IMR-90 (cell line): ENCODE measurements around the gene CLCNKA. TPM values are rescaled to one million over a fixed set of nuclear protein-coding genes. Genes with fewer than 3 reads are reported as not detected.

ENCODE experiments used
- ATAC-seq: fragments of 200-7000 bp; cut with Tn5 transposase; 2 replicates; pipeline ENCODE4 v1.9.1; 2020; ENCODE audit warnings: low read depth, mild to moderate bottlenecking, moderate library complexity
- BruUV-seq: library from RNA; stranded (reverse); fragments of 400-500 nt; replicated peaks from 2 replicates; lab custom pipeline; 2021; lab: Mats Ljungman, UMichigan
- CTCF ChIA-PET: fragments of 300-600 bp; formaldehyde crosslinking; extraction: SDS; loops from one replicate; lab custom pipeline; 2021; ENCODE audit warnings: antibody characterized with exemption; lab: Yijun Ruan, JAX
- POLR2A ChIA-PET: fragments of 300-600 bp; sonication (Branson Sonifier 250); formaldehyde crosslinking; loops from one replicate; lab custom pipeline; 2022; ENCODE audit warnings: antibody characterized with exemption; ENCODE audit not compliant: unreplicated experiment; lab: Charles Lee
- DNase-seq: peaks from one replicate; pipeline ENCODE4 v3.0.0; 2013
- H2AFZ ChIP-seq: replicated peaks from 2 replicates; pipeline ENCODE3; 2013; ENCODE audit warnings: low read length, mild to moderate bottlenecking; ENCODE audit not compliant: poor library complexity
- H2AK5ac ChIP-seq: 2 replicates; pipeline ENCODE4 v1.6.1; 2013; ENCODE audit warnings: low read depth, low read length, inconsistent platforms
- H2AK9ac ChIP-seq: replicated peaks from 2 replicates; pipeline ENCODE3; 2013; ENCODE audit warnings: mild to moderate bottlenecking, low read depth, low read length, moderate library complexity; ENCODE audit not compliant: poor library complexity
- H2BK120ac ChIP-seq: 2 replicates; pipeline ENCODE4 v1.6.1; 2013; ENCODE audit warnings: low read depth, low read length, inconsistent platforms
- H2BK15ac ChIP-seq: 3 replicates; pipeline ENCODE4 v1.6.1; 2013; ENCODE audit warnings: low read depth, low read length, inconsistent platforms
- H2BK20ac ChIP-seq: 2 replicates; pipeline ENCODE4 v1.6.1; 2013; ENCODE audit warnings: low read depth, mild to moderate bottlenecking, inconsistent platforms, low read length, moderate library complexity
- H2BK5ac ChIP-seq: 2 replicates; pipeline ENCODE4 v1.6.1; 2013; ENCODE audit warnings: mild to moderate bottlenecking, low read depth, low read length, inconsistent platforms; ENCODE audit not compliant: poor library complexity, severe bottlenecking
- H3K14ac ChIP-seq: replicated peaks from 2 replicates; pipeline ENCODE4 v1.6.1; 2013; ENCODE audit warnings: low read depth, low read length, inconsistent platforms
- H3K18ac ChIP-seq: 2 replicates; pipeline ENCODE4 v1.6.1; 2013; ENCODE audit warnings: low read depth, low read length, control low read depth
- H3K23ac ChIP-seq: 2 replicates; pipeline ENCODE4 v1.6.1; 2013; ENCODE audit warnings: low read depth, low read length, inconsistent platforms
- H3K27ac ChIP-seq: 2 replicates; pipeline ENCODE4 v1.5.1; 2013; ENCODE audit warnings: mild to moderate bottlenecking, control low read depth, low read length; ENCODE audit not compliant: insufficient read depth
- H3K27me3 ChIP-seq: 2 replicates; pipeline ENCODE4 v1.6.1; 2013; ENCODE audit warnings: low read length; ENCODE audit not compliant: control insufficient read depth, insufficient read depth
- H3K36me3 ChIP-seq: 2 replicates; pipeline ENCODE4 v1.6.1; 2013; ENCODE audit warnings: low read length, mixed read lengths; ENCODE audit not compliant: control insufficient read depth, insufficient read depth
- H3K4ac ChIP-seq: 2 replicates; pipeline ENCODE4 v1.6.1; 2013; ENCODE audit warnings: low read depth, low read length, inconsistent platforms
- H3K4me1 ChIP-seq: 2 replicates; pipeline ENCODE4 v1.6.1; 2013; ENCODE audit warnings: low read length, mixed read lengths; ENCODE audit not compliant: control insufficient read depth, insufficient read depth
- H3K4me2 ChIP-seq: 2 replicates; pipeline ENCODE4 v1.6.1; 2013; ENCODE audit warnings: low read depth, mild to moderate bottlenecking, control low read depth, low read length, moderate library complexity
- H3K4me3 ChIP-seq: 2 replicates; pipeline ENCODE4 v1.5.1; 2013; ENCODE audit warnings: low read depth, mild to moderate bottlenecking, control low read depth, low read length, moderate library complexity; ENCODE audit not compliant: insufficient read depth
- H3K56ac ChIP-seq: 2 replicates; pipeline ENCODE4 v1.6.1; 2013; ENCODE audit warnings: low read length, inconsistent platforms; ENCODE audit not compliant: insufficient read depth; ENCODE audit errors: extremely low read depth
- H3K79me1 ChIP-seq, 2 experiments: 2 replicates each; pipeline ENCODE4 v1.6.1; 2013; ENCODE audit warnings: low read length in 2 of 2, inconsistent platforms in 1 of 2, low read depth in 1 of 2
- H3K9ac ChIP-seq: 2 replicates; pipeline ENCODE4 v1.6.1; 2013; ENCODE audit warnings: low read depth, low read length, control low read depth
- H3K9me1 ChIP-seq: 2 replicates; pipeline ENCODE4 v1.6.1; 2013; ENCODE audit warnings: low read length, inconsistent platforms; ENCODE audit not compliant: insufficient read depth
- H3K9me3 ChIP-seq: 2 replicates; pipeline ENCODE4 v1.6.1; 2013; ENCODE audit warnings: low read length; ENCODE audit not compliant: control insufficient read depth, insufficient read depth
- H4K20me1 ChIP-seq: 2 replicates; pipeline ENCODE4 v1.6.1; 2013; ENCODE audit warnings: low read length, inconsistent platforms; ENCODE audit not compliant: insufficient read depth
- H4K5ac ChIP-seq: 2 replicates; pipeline ENCODE4 v1.6.1; 2013; ENCODE audit warnings: mild to moderate bottlenecking, low read depth, low read length, control low read depth
- H4K8ac ChIP-seq, 2 experiments: 2 replicates each; pipeline ENCODE4 v1.6.1; 2013; ENCODE audit warnings: low read depth in 2 of 2, low read length in 2 of 2, control low read depth in 1 of 2, inconsistent platforms in 1 of 2
- H4K91ac ChIP-seq: 2 replicates; pipeline ENCODE4 v1.6.1; 2013; ENCODE audit warnings: low read depth, low read length, inconsistent platforms; ENCODE audit not compliant: insufficient read depth
- FOS ChIP-seq: fragments of 150-350 bp; IDR thresholded peaks from 2 replicates; pipeline ENCODE4 v1.6.1; 2016; ENCODE audit warnings: low read depth, low read length
- MXI1 ChIP-seq: IDR thresholded peaks from 2 replicates; pipeline ENCODE4 v1.6.1; 2012; ENCODE audit warnings: low read depth, mild to moderate bottlenecking, low read length, moderate library complexity, borderline replicate concordance
- POLR2A ChIP-seq: IDR thresholded peaks from 2 replicates; pipeline ENCODE4 v1.6.1; 2012; ENCODE audit warnings: mild to moderate bottlenecking, low read depth, low read length
- USF2 ChIP-seq: fragments of 150-350 bp; IDR thresholded peaks from 2 replicates; pipeline ENCODE4 v1.6.1; 2017; ENCODE audit warnings: mild to moderate bottlenecking, antibody characterized with exemption, low read length, low read depth
- WGBS, 2 experiments: methylation state at CpG; one replicate each; pipeline versions ENCODE4 v1.1.5 to v1.1.7; 2013; ENCODE audit warnings: missing lambda C conversion rate in 2 of 2; ENCODE audit not compliant: insufficient read length in 1 of 2; ENCODE audit errors: extremely low coverage in 2 of 2; 5-methylcytosine and 5-hydroxymethylcytosine counted together
- dilution Hi-C: fragments of 300-500 bp; cut with HindIII; formaldehyde crosslinking; loops from one replicate; pipeline ENCODE4 v1.14.3; 2018; ENCODE audit warnings: low sequenced_read_pairs; ENCODE audit not compliant: unreplicated experiment
- in situ Hi-C: fragments of 300-500 bp; cut with MboI; formaldehyde crosslinking; loops from 3 replicates; pipeline ENCODE4 v1.14.3; 2019; ENCODE audit warnings: low sequenced_read_pairs, inconsistent platforms, mixed read lengths
- intact Hi-C: fragments of 100-400 bp; cut with micrococcal nuclease; formaldehyde crosslinking; loops from 2 replicates; pipeline ENCODE4 v1.10.0; 2022
- polyA plus RNA-seq, 3 experiments: library from polyadenylated mRNA; depleted of rRNA; stranded (reverse); fragments of >200 nt; gene quantifications; 2 replicates each; pipeline ENCODE4 v1.2.3, GENCODE V29; 2012; ENCODE audit warnings: low replicate concordance in 1 of 3
- total RNA-seq: library from RNA; depleted of rRNA; stranded (reverse); fragments of >200 nt; gene quantifications from 2 replicates; pipeline ENCODE4 v1.2.3, GENCODE V29; 2012

Gene CLCNKA
- total and polyA plus RNA-seq, 2 of the 4 experiments (the other 2 are of a cell fraction) = 0.05 TPM; not detected in 1

GRCh38 chr1:16014509-16015482 is 7.0 kb upstream of the CLCNKA start:
- Histone ChIP-seq H2BK20ac (no peak overlapping the region), H3K79me1 (no peaks in the 10 kb centered on the region), H3K9ac (no peak overlapping the region), H3K56ac (no peak overlapping the region), H2BK120ac (no peak overlapping the region), H3K36me3 (no peaks in the 10 kb centered on the region), H4K5ac (no peak overlapping the region), H3K9me3 (no peaks in the 10 kb centered on the region), H2AK5ac (peak overlapping the region; percentile 12), H2BK15ac (peak overlapping the region; percentile 58; the same call in 1 of the 3 replicates), H4K8ac (no peak overlapping the region), H3K4me3 (no peak overlapping the region), H3K23ac (no peak overlapping the region), H2AK9ac (peak overlapping the region; percentile 15), H3K18ac (no peak overlapping the region), H3K9me1 (peaks cover 3% of the 10 kb centered on the region), H3K14ac (no peak overlapping the region; the same call in 1 of the 2 replicates), H3K27ac (no peak overlapping the region), H2BK5ac (no peak overlapping the region), H4K20me1 (no peaks in the 10 kb centered on the region), H3K4me1 (peaks cover 30% of the 10 kb centered on the region), H2AFZ (peak overlapping the region; percentile 48), H4K91ac (no peak overlapping the region), H3K4ac (peak overlapping the region; percentile 31; the same call in 1 of the 2 replicates), H3K4me2 (no peak overlapping the region), H3K27me3 (no peaks in the 10 kb centered on the region)
- WGBS, 2 experiments = 65% methylated on average over 2 of the region's 17 CpGs; no CpG with 5 or more reads in 1 of the 2 experiments
- TF ChIP-seq FOS = no peak
- no peak for TF ChIP-seq POLR2A
- no peak for TF ChIP-seq MXI1
- TF ChIP-seq USF2 = peak; percentile 32; the same call in 1 of the 2 replicates
- ChIA-PET POLR2A (interaction anchor here (0.6 kb wide), 1 partner anchor 105 kb away, joined by 10 read pairs; no protein-coding TSS in a partner anchor), CTCF (interaction anchor here (1.1 kb wide), 1 partner anchor 223 kb away, joined by 3 read pairs; no protein-coding TSS in a partner anchor)
- in situ Hi-C loops (no loop called here), intact Hi-C loops (no loop called here), dilution Hi-C loops (no loop called here)
- no TSS peak for BruUV-seq
- DNase-seq (no peak), ATAC-seq (no peak)
